GM12878 (cell line): ENCODE data around the gene NOS3. TPM values are rescaled to one million over a fixed set of nuclear protein-coding genes. Genes with fewer than 3 reads are reported as not detected.

ENCODE experiments used
- ATAC-seq: fragments of 200-7000 bp; cut with Tn5 transposase; 3 replicates; pipeline ENCODE4 v1.9.1; 2020; ENCODE audit warnings: mild to moderate bottlenecking, moderate library complexity
- BruUV-seq: library from RNA; stranded (reverse); fragments of 400-500 nt; replicated peaks from 2 replicates; lab custom pipeline; 2021; lab: Mats Ljungman, UMichigan
- CTCF ChIA-PET: fragments of 300-600 bp; sonication (Branson Sonifier 250); formaldehyde crosslinking; extraction: SDS; loops from one replicate; lab custom pipeline; 2021; ENCODE audit warnings: inconsistent platforms; lab: Yijun Ruan, JAX
- POLR2A ChIA-PET: fragments of 350-600 bp; formaldehyde crosslinking; extraction: SDS; loops from one replicate; lab custom pipeline; 2021; ENCODE audit warnings: inconsistent platforms; lab: Charles Lee
- RAD21 ChIA-PET: fragments of 300-600 bp; sonication (Branson Sonifier 250); formaldehyde crosslinking; loops from one replicate; lab custom pipeline; 2023; ENCODE audit warnings: antibody characterized with exemption; ENCODE audit not compliant: unreplicated experiment; lab: Charles Lee
- SMC1A ChIA-PET: fragments of 300-600 bp; sonication (Branson Sonifier 250); formaldehyde crosslinking; loops from one replicate; lab custom pipeline; 2023; ENCODE audit not compliant: unreplicated experiment, uncharacterized antibody; lab: Charles Lee
- DNase-seq: peaks from one replicate; pipeline ENCODE4 v3.0.0-alpha.2; 2011; ENCODE audit warnings: low read depth, low spot score
- FAIRE-seq: peaks from 3 replicates; lab custom pipeline; 2011; peaks lifted over from hg19 to GRCh38; lab: Jason Lieb, UNC
- H2AFZ ChIP-seq: 2 replicates; pipeline ENCODE4 v1.6.0; 2011; ENCODE audit warnings: low read depth, low read length, control low read depth; ENCODE audit not compliant: control insufficient read depth
- H3K27ac ChIP-seq: 2 replicates; pipeline ENCODE4 v1.5.1; 2011; ENCODE audit warnings: control low read depth; ENCODE audit not compliant: control insufficient read depth, insufficient read depth
- H3K27me3 ChIP-seq, 2 experiments: replicated peaks in 1 of 2; 2 replicates each; pipeline versions ENCODE4 v1.6.0 to v1.6.1; 2011; ENCODE audit warnings: low read length in 1 of 2; ENCODE audit not compliant: control insufficient read depth in 2 of 2, insufficient read depth in 2 of 2
- H3K36me3 ChIP-seq, 2 experiments: 2 replicates each; pipeline ENCODE4 v1.5.1; 2011; ENCODE audit warnings: low read length in 1 of 2; ENCODE audit not compliant: control insufficient read depth in 2 of 2, insufficient read depth in 2 of 2
- H3K4me1 ChIP-seq: 2 replicates; pipeline ENCODE4 v1.6.1; 2011; ENCODE audit warnings: mild to moderate bottlenecking, low read length, moderate library complexity, mixed read lengths; ENCODE audit not compliant: control insufficient read depth, insufficient read depth
- H3K4me2 ChIP-seq: 2 replicates; pipeline ENCODE4 v1.6.0; 2011; ENCODE audit warnings: control low read depth; ENCODE audit not compliant: control insufficient read depth, insufficient read depth
- H3K4me3 ChIP-seq: fragments of 200-600 bp; sonication (generic); 2 replicates; pipeline ENCODE4 v1.5.1; 2016
- H3K79me2 ChIP-seq: 2 replicates; pipeline ENCODE4 v1.6.0; 2011; ENCODE audit warnings: low read length; ENCODE audit not compliant: control insufficient read depth, insufficient read depth
- H3K9ac ChIP-seq: 2 replicates; pipeline ENCODE4 v1.8.0; 2011; ENCODE audit warnings: low read length, control low read depth, mixed read lengths; ENCODE audit not compliant: control insufficient read depth, insufficient read depth
- H3K9me3 ChIP-seq: replicated peaks from 3 replicates; pipeline ENCODE4 v1.5.1; 2011; ENCODE audit warnings: mild to moderate bottlenecking, low read length; ENCODE audit not compliant: control insufficient read depth, insufficient read depth
- H4K20me1 ChIP-seq: 2 replicates; pipeline ENCODE4 v1.6.0; 2011; ENCODE audit not compliant: control insufficient read depth, insufficient read depth
- BRCA1 ChIP-seq: IDR thresholded peaks from 2 replicates; pipeline ENCODE4 v1.6.1; 2011; ENCODE audit warnings: low read depth, low read length, improper control_type of control experiment
- CHD2 ChIP-seq: IDR thresholded peaks from 2 replicates; pipeline ENCODE4 v1.6.1; 2011; ENCODE audit warnings: low read depth, low read length, improper control_type of control experiment, borderline replicate concordance
- EGR1 ChIP-seq, 2 experiments: IDR thresholded peaks; 1 replicate in 1 of 2; 2 replicates in 1 of 2; pipeline ENCODE4 v1.6.1; 2011 to 2012; ENCODE audit warnings: low read depth in 2 of 2, low read length in 2 of 2, borderline replicate concordance in 1 of 2, mild to moderate bottlenecking in 1 of 2, moderate library complexity in 1 of 2
- ESRRA ChIP-seq: IDR thresholded peaks from 2 replicates; pipeline ENCODE4 v1.6.1; 2012; ENCODE audit warnings: mild to moderate bottlenecking, low read length, improper control_type of control experiment
- HCFC1 ChIP-seq: fragments of 150-350 bp; IDR thresholded peaks from 2 replicates; pipeline ENCODE4 v1.6.1; 2014; ENCODE audit warnings: low read length
- NFXL1 ChIP-seq: fragments of 450-650 bp; IDR thresholded peaks from 2 replicates; pipeline ENCODE4 v1.6.1; 2017; ENCODE audit warnings: antibody characterized with exemption, mild to moderate bottlenecking, borderline replicate concordance
- NR2C2 ChIP-seq: IDR thresholded peaks from 2 replicates; pipeline ENCODE4 v1.6.1; 2011; ENCODE audit warnings: borderline replicate concordance, low read depth; ENCODE audit not compliant: control insufficient read depth, insufficient read length
- POU2F2 ChIP-seq: IDR thresholded peaks from 3 replicates; pipeline ENCODE4 v1.6.1; 2011; ENCODE audit warnings: low read depth, mild to moderate bottlenecking, low read length, borderline replicate concordance
- RCOR1 ChIP-seq: conservative IDR thresholded peaks from 2 replicates; pipeline ENCODE4 v1.6.1; 2012; ENCODE audit warnings: low read depth, low read length, improper control_type of control experiment
- SIN3A ChIP-seq: IDR thresholded peaks from 2 replicates; pipeline ENCODE4 v1.6.1; 2012; ENCODE audit warnings: low read depth, low read length, improper control_type of control experiment
- SUPT20H ChIP-seq: IDR thresholded peaks from 2 replicates; pipeline ENCODE4 v1.6.1; 2011; ENCODE audit warnings: low read depth, mild to moderate bottlenecking, low read length, moderate library complexity, borderline replicate concordance; ENCODE audit not compliant: control insufficient read depth
- YY1 ChIP-seq: IDR thresholded peaks from 2 replicates; pipeline ENCODE4 v1.6.1; 2011; ENCODE audit warnings: low read depth, mild to moderate bottlenecking, low read length
- ZZZ3 ChIP-seq: IDR thresholded peaks from 2 replicates; pipeline ENCODE4 v1.6.1; 2011; ENCODE audit warnings: low read depth; ENCODE audit not compliant: control insufficient read depth, insufficient read length
- WGBS: methylation state at CpG from one replicate; pipeline ENCODE4 v1.1.6; 2016; ENCODE audit warnings: low lambda C conversion rate; ENCODE audit not compliant: insufficient replicate concordance, insufficient coverage; ENCODE audit errors: missing lambda C conversion rate; 5-methylcytosine and 5-hydroxymethylcytosine counted together
- in situ Hi-C: fragments of 300-500 bp; cut with MboI; formaldehyde crosslinking; loops from 9 replicates; pipeline ENCODE4 v1.14.3; 2018; ENCODE audit warnings: mixed read lengths
- intact Hi-C: fragments of 100-400 bp; cut with micrococcal nuclease; formaldehyde crosslinking; loops from one replicate; pipeline ENCODE4 v1.14.2; 2022; ENCODE audit not compliant: unreplicated experiment
- polyA plus RNA-seq, 11 experiments: library from polyadenylated mRNA; depleted of rRNA in 4 of 11; unstranded in 6 of 11; stranded (reverse) in 5 of 11; fragments of >200 nt; fragmentation: Nextera tagmentation in 4 of 11; fragmentation: Illumina TruSeq in 1 of 11; extraction: Ambion mirVana in 4 of 11; extraction: Trizol in 1 of 11; gene quantifications; 1 replicate in 1 of 11; 2 replicates in 10 of 11; pipeline versions ENCODE4 v1.2.1 to v1.2.3, GENCODE V29; 2011 to 2016; ENCODE audit warnings: inconsistent platforms in 2 of 11, missing spikeins in 2 of 11, low read depth in 1 of 11
- total RNA-seq, 4 experiments: library from RNA; depleted of rRNA in 3 of 4; stranded (reverse); fragments of >200 nt in 3 of 4; fragmentation: Illumina TruSeq in 1 of 4; extraction: Trizol in 1 of 4; gene quantifications; 2 replicates each; pipeline versions ENCODE4 v1.2.1 to v1.2.3, GENCODE V29; 2013 to 2021
- TF ChIP-seq, protein P1 (sequence below): fragments of 450-650 bp; IDR thresholded peaks from 2 replicates; pipeline ENCODE4 v1.6.1; 2016; ENCODE audit warnings: mild to moderate bottlenecking

The NOS3 gene
- total and polyA plus RNA-seq, 10 of the 15 experiments (the other 5 are each of a cell fraction or from before 2014, with no cell fraction given) = 0.06 to 0.92 (median 0.30) TPM; not detected in 3

GRCh38 chr7:150976529-150977381 is 14.1 kb upstream of the NOS3 start (continued):
- TF ChIP-seq POU2F2 = no peak
- TF ChIP-seq RCOR1 = no peak
- TF ChIP-seq EGR1 (IDR thresholded peaks at IDR 0.05; ENCODE audit: borderline replicate concordance in 1 of 2, low read depth in 2 of 2, low read length in 2 of 2) = no peak

DNA sequence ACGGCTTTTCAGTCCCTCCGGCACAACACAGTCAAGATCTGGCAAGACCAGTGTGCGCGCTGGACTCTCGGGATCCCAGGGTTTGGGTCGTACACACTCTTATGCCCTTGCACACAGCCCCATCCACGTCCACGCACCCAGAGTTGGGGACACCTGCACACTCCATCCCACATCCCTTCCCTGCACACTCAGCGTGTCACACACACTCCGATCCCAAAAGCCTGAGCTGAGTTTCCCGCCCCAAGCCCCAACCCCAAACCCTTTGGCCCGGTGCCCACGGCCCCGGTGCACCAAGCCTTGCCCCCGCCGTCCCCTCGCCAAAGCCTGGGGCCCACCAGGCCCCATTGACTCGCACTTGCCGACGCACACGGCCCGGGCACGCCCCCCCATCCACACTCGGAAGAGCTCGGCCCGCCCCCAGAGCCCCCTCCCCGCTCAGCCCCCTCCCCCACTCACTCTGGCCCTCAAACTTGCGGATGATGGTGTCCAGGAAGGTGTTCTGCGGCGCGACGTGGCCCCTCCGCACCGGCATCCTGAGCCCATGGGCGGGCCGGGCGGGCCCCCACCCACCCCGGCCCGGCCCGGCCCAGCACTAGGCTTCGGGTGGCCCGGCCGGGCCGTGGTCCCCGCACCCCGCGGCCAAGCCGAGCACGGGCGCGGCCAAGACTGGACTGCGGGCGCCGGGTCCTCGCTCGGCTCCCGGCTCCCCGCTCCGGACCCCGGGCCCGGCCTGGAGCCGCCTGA is 13.3 kb upstream of the NOS3 start:
- no peak overlapping the region for H2AFZ ChIP-seq
- TF ChIP-seq NFXL1 (no peak), HCFC1 (no peak), CHD2 (no peak), SIN3A (no peak), ESRRA (no peak), BRCA1 (no peak), ZZZ3 (no peak), YY1 (no peak), SUPT20H (no peak), NR2C2 (no peak)
- TF ChIP-seq, protein P1, sequence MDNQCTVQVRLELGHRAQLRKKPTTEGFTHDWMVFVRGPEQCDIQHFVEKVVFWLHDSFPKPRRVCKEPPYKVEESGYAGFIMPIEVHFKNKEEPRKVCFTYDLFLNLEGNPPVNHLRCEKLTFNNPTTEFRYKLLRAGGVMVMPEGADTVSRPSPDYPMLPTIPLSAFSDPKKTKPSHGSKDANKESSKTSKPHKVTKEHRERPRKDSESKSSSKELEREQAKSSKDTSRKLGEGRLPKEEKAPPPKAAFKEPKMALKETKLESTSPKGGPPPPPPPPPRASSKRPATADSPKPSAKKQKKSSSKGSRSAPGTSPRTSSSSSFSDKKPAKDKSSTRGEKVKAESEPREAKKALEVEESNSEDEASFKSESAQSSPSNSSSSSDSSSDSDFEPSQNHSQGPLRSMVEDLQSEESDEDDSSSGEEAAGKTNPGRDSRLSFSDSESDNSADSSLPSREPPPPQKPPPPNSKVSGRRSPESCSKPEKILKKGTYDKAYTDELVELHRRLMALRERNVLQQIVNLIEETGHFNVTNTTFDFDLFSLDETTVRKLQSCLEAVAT = no peak
- H3K79me2 ChIP-seq = no peaks in the 10 kb centered on the region
- peaks cover 3% of the 10 kb centered on the region for H3K4me1 ChIP-seq
- WGBS = 29% methylated on average over 12 of the region's 62 CpGs
- no peak overlapping the region for H3K27ac ChIP-seq
- ChIA-PET RAD21 (no interaction called here), POLR2A (no interaction called here), SMC1A (no interaction called here), CTCF (no interaction called here)
- peaks cover 7 to 9% of the 10 kb centered on the region in 2 experiments for H3K27me3 ChIP-seq
- H3K9ac ChIP-seq = no peak overlapping the region
- DNase-seq = no peak
- intact Hi-C loops = no loop called here
- no peaks in the 10 kb centered on the region for H3K9me3 ChIP-seq
- BruUV-seq = no TSS peak
- no peak for FAIRE-seq
- H3K4me2 ChIP-seq = no peak overlapping the region
- H3K4me3 ChIP-seq = no peak overlapping the region
- no peak for ATAC-seq
- in situ Hi-C loops = no loop called here
- H3K36me3 ChIP-seq = no peaks in the 10 kb centered on the region
- no peaks in the 10 kb centered on the region for H4K20me1 ChIP-seq
